Fibroblast of upper back skin (primary cell): ENCODE measurements around the gene TMEM187.

Experiments
- DNase-seq: peaks from one replicate; pipeline ENCODE4 v3.0.0-alpha.2; 2013

The TMEM187 gene

GRCh38 chrX:154023276-154024000, 50.9 kb downstream of the TMEM187 start:
- DNase-seq, result no peak

DNA sequence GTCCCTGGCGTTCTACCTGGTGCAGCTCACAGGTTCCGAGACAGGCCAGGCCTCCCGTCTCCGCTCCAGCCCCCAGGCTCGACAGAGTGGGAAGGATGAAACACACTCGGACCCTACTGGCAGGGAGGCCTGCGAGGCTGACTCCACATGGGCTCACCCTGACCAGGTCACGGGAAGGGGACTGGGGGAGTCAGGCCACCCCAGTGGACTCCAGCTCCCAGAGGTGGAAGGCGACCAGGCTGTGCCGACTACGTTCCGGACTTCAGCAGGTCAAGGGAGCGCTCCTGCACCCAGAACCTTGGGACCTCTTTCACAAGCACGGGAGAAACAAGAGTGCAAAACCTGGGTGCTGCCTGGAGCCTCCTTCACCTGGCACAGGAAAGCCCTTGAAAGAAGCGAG, 51.7 kb downstream of the TMEM187 start:
- DNase-seq, result no peak

DNA sequence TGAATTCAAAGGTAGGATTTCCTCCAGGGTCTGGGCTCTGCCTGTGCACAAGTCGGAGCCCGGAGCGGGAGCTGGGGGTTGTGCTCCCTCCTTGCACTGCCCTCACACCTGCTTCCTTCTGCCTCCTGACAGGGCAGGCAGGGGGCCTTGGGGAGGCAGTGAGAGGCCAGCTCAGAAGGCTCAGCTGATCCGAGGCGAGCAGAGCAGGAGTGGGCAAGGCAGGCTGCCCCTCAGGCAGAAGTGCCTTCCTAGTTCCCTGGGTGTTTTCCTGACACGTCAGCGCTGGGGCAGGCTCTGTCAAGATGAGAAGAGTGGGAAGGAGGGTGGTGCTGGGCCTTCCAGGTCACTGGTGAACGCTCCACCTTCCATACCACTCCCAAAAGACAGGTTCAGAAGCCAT, 52.7 kb downstream of the TMEM187 start:
- no peak for DNase-seq

DNA sequence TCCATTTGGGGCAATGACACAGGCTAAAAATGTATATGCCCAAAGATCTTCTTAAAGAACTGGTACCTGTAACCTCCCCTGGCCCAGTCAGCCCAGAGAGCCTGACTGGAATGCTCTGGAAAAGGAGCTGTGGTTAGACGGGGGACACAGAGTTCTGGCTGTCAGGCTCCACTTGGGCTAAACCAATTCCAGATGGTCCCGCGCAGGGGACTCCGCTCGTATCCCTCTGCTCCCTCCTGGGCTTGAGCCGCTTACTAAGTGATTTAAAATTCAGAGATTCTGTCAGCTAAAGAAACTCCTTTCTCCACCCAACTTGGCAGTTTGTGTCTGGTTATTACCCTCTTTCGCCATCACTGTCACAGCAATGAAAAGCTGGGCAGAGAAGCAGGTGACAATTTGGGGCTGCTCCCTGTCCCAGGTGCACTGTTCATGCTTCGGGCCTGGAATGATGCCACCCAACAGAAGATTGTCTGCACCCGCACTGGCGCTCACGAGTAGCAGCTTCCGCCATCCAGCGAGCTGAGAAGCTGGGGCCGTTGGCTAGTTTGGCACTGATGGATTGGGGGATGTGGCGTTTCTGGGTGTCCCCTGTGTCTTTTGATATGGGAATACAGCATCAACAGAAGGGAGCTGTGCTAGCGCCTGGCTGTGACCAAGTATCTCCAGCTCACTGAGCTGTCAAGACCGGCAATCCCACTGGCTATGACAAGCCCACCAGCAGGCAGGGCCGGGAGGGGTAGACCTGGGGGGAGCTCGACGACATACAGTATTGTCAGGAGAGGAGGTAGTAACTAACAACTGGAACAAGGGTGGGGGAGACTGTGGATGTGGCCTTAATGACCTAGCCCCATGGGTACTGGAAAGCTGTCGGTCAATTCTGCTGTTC, 53.8 kb downstream of the TMEM187 start:
- DNase-seq, result no peak

GRCh38 chrX:154027022-154027402, 54.5 kb downstream of the TMEM187 start:
- DNase-seq, result no peak

DNA sequence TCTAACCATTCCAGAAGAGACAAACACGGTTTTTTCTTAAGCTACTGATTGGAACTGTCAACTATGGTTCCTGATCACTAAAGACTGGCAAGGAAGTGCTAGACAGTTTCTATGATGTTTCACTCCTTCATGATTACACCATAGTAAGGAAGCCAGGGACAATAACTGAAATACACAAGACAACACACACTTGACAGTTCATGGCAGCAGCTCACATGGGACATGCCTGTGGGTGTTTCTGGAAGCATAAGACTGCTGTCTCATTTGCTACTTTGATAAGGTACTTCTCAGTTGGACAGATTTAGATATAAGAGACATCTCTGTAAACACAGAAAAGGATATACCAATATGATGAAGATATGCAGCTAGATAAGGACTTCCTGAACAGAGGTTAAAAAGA, 55.4 kb downstream of the TMEM187 start:
- DNase-seq, result no peak

- no peak for DNase-seq
Observed at GRCh38 chrX:154028502-154029184, 56.1 kb downstream of the TMEM187 start.

DNA sequence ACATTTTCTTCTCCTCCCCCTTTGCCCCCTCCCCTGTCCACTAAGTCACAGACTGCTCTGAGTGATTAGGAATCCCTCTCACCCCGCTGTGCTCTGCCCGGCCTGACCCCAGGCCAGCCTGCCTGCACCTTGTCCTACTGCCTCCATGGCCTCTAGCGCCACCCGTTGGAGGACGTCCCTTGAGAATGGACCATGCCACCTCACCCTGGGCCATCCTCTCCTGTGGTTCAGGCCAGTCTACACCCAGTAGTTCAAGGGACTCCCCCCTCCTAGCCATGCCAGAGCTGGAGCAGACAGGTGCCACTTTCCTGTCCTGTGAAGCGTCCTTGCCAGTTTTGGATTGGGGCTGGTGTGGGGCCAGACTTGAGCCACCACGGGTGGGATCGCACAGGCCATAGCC, 56.9 kb downstream of the TMEM187 start:
- no peak for DNase-seq

DNA sequence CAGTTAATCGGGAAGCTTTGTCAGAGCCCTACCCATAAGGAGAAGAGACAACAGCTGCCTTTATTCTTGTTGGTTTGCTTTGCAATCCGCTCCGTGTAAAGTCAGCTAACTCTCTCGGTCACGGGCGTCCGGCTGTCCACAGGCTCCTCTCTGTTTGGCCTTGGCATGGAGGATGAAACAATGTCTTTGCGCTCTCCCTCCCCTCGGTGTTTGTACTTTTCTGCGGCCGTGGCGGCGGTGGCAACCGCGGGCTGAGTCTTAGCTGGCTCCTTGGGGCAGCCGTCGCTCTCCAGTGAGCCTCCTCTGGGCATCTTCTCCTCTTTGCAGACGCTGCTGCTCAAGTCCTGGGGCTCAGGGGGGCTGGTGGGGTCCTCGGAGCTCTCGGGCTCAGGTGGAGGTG, 57.7 kb downstream of the TMEM187 start:
- no peak for DNase-seq

DNA sequence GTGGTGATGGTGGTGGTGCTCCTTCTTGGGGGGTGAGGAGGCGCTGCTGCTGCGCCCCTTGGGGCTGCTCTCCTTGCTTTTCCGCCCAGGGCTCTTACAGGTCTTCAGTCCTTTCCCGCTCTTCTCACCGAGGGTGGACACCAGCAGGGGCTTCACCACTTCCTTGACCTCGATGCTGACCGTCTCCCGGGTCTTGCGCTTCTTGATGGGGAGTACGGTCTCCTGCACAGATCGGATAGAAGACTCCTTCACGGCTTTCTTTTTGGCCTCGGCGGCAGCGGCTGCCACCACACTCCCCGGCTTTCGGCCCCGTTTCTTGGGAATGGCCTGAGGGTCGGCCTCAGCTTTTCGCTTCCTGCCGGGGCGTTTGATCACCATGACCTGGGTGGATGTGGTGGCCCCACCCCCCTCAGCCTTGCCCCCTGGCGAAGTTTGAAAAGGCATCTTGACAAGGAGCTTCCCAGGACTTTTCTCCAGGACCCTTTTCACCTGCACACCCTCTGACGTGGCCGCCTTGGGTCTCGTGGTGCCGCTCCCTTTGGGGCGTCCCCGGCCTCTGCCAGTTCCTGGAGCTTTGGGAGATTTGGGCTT, 58.3 kb downstream of the TMEM187 start:
- DNase-seq, result no peak

DNA sequence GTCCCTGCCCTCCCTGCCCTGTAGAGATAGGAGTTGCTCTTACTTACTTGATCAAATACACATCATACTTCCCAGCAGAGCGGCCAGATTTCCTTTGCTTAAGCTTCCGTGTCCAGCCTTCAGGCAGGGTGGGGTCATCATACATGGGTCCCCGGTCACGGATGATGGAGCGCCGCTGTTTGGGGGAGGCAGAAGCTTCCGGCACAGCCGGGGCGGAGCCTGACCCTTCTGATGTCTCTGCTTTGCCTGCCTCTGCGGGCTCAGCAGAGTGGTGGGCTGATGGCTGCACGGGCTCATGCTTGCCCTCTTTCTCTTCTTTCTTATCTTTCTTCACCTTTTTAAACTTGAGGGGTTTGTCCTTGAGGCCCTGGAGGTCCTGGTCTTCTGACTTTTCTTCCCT, 59.6 kb downstream of the TMEM187 start:
- DNase-seq, result no peak

DNA sequence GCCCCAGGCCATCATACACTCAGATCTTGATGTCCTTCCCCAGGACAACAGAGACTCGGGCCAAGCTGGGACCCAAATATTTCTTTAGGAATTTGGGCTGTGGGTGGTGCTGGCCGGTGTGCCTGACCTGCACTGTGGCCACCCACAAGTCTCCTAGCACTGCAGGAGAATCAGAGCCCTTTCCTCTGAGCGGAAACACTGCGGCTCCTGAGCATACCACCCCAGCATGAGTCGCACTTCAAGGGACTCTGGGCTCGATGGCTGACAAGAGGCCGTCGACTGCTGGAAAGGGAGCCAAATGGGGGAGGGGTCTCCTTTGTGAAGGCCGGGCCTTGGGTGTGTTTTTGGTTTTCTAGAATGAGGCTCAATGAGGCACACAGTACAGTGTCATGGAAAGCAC, 60.1 kb downstream of the TMEM187 start:
- DNase-seq, result no peak
